Esophagus (tissue), 2 donors: Measurements from ENCODE around the gene GSC. TPM values are rescaled to one million over a fixed set of nuclear protein-coding genes. Genes with fewer than 3 reads are reported as not detected.

Experiments
- H3K27ac ChIP-seq, 2 donors: one replicate each; pipeline ENCODE4 v1.5.1; 2013; ENCODE audit warnings: low read depth in 2 of 2, mild to moderate bottlenecking in 2 of 2, inconsistent platforms in 1 of 2, low read length in 1 of 2, moderate library complexity in 1 of 2
- H3K27me3 ChIP-seq, 2 donors: one replicate each; pipeline ENCODE4 v1.6.1; 2013; ENCODE audit warnings: low read length in 2 of 2, control low read depth in 1 of 2, mild to moderate bottlenecking in 1 of 2; ENCODE audit not compliant: insufficient read depth in 2 of 2, control insufficient read depth in 1 of 2
- H3K36me3 ChIP-seq, 2 donors: one replicate each; pipeline ENCODE4 v1.6.1; 2013; ENCODE audit warnings: low read length in 1 of 2; ENCODE audit not compliant: control insufficient read depth in 2 of 2, insufficient read depth in 2 of 2
- H3K4me1 ChIP-seq, 2 donors: one replicate each; pipeline ENCODE4 v1.6.1; 2013; ENCODE audit warnings: low read length in 1 of 2; ENCODE audit not compliant: control insufficient read depth in 2 of 2, insufficient read depth in 2 of 2
- H3K4me3 ChIP-seq, 2 donors: one replicate each; pipeline ENCODE4 v1.5.1; 2013; ENCODE audit warnings: low read length in 2 of 2, mild to moderate bottlenecking in 2 of 2, low read depth in 1 of 2, moderate library complexity in 1 of 2
- H3K9me3 ChIP-seq, 2 donors: one replicate each; pipeline ENCODE4 v1.6.1; 2013; ENCODE audit warnings: mild to moderate bottlenecking in 2 of 2, low read depth in 1 of 2, low read length in 1 of 2, moderate library complexity in 1 of 2; ENCODE audit not compliant: control insufficient read depth in 2 of 2, insufficient read depth in 1 of 2
- WGBS, 2 donors: extraction: QIAGEN DNeasy Blood & Tissue Kit; methylation state at CpG; one replicate each; pipeline ENCODE4 v1.1.7; 2013; 5-methylcytosine and 5-hydroxymethylcytosine counted together
- polyA plus RNA-seq, 2 donors: library from polyadenylated mRNA; stranded (reverse); fragments of 200-250 nt; gene quantifications; one replicate each; pipeline ENCODE4 v1.2.3, GENCODE V29; 2013
- donor health status: healthy with polysubstance abuse.
- donor health status: Bipolar disorder and iron deficiency.

Gene GSC
- polyA plus RNA-seq, 2 donors, result 0.04 TPM; not detected in 1

DNA sequence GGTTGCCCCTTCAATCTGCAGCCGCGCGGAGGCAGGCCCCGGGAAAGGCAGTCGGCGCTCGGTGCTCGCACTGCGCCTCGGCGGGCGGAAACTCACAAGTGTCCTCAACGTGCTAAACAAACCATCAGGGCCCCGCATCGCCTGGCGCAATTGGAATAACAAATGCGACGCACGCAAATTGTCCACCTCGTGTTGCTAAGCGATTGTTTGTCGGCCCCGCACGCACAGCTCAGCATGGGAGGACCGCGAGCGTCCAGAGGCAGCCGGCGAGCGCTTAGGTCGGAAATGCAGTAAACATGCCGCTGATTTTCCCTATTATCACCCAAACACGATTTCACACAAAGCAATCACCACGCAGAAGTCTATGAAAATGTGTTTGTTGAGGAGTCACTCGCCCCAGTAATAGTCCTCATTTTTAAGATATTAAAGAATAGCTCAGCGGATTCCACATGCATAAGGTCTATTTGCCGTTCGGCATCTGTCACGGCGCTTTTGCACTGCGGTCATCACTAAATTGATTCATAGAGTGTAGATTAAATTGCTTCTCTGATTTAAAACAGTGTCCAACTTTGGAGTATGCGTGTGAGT, 3.2 kb upstream of the GSC start:
- Histone ChIP-seq H3K9me3 (peaks cover 0 to 8% of the 10 kb centered on the region in 2 donors), H3K27me3 (peaks cover 17 to 39% of the 10 kb centered on the region in 2 donors), H3K4me3 (no peak overlapping the region), H3K36me3 (no peaks in the 10 kb centered on the region), H3K4me1 (peaks cover 11 to 14% of the 10 kb centered on the region in 2 donors), H3K27ac (no peak overlapping the region)
- 13 to 17% methylated on average over 42 of the region's 42 CpGs for WGBS, 2 donors

DNA sequence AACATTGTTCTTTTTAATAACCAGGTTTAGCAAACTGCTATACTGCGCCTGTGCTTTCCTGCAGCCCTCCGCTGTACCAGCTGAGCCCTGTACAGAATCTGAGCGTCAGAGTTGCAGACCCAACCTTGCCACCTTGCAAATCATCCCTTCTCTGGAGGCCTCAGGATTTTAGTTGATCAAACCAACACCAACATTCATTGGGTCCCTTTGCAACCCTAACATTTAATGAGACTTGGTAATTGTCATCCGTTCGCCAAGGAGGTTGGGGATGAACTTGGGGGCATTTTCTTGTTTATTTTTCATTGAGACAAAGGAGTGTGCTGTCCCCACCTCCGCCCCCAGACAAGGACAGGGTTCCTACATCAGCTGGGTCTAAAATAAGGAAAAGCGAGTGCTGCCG, 2.6 kb upstream of the GSC start:
- 27 to 35% methylated on average over 8 of the region's 8 CpGs for WGBS, 2 donors
- no peaks in the 10 kb centered on the region for H3K36me3 ChIP-seq
- H3K9me3 ChIP-seq, result peaks cover 0 to 8% of the 10 kb centered on the region in 2 donors
- peaks cover 11 to 15% of the 10 kb centered on the region in 2 donors for H3K4me1 ChIP-seq
- no peak overlapping the region for H3K4me3 ChIP-seq
- H3K27me3 ChIP-seq, result peaks cover 18 to 40% of the 10 kb centered on the region in 2 donors
- no peak overlapping the region for H3K27ac ChIP-seq

DNA sequence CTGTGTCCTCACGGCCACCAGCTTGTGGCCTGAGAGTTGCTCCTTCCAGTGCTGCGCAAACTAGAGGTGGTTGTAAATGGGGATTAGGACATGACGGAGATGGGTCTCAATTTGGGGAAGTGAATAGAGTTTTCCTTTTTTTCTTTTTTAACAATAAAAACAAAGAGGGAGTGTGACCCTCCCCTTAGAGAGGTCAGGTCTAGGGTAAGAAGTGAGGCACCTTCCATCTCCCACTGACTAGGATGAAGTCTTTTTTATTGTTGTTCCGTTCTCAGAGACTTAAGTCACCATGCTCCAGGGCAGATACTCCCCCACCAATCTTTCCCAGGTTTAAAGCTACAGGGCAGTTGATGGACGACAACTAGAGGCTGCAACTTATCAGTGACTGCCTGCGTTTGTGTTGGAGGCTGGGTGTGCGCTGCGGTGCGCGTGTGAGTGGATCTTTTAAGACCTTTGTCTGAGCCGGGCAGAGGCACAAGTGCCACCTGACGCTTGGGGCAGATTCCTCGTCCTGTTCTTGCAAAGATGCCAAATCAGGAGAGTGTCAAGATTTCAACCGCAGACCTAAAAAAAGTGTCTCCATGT, 2.1 kb upstream of the GSC start:
- no peak overlapping the region for H3K27ac ChIP-seq
- H3K9me3 ChIP-seq, result peaks cover 0 to 8% of the 10 kb centered on the region in 2 donors
- H3K4me3 ChIP-seq, result no peak overlapping the region
- H3K27me3 ChIP-seq, result peaks cover 20 to 35% of the 10 kb centered on the region in 2 donors
- H3K4me1 ChIP-seq, result peaks cover 11 to 15% of the 10 kb centered on the region in 2 donors
- H3K36me3 ChIP-seq, result no peaks in the 10 kb centered on the region
- WGBS, 2 donors, result 23 to 31% methylated on average over 14 of the region's 14 CpGs

DNA sequence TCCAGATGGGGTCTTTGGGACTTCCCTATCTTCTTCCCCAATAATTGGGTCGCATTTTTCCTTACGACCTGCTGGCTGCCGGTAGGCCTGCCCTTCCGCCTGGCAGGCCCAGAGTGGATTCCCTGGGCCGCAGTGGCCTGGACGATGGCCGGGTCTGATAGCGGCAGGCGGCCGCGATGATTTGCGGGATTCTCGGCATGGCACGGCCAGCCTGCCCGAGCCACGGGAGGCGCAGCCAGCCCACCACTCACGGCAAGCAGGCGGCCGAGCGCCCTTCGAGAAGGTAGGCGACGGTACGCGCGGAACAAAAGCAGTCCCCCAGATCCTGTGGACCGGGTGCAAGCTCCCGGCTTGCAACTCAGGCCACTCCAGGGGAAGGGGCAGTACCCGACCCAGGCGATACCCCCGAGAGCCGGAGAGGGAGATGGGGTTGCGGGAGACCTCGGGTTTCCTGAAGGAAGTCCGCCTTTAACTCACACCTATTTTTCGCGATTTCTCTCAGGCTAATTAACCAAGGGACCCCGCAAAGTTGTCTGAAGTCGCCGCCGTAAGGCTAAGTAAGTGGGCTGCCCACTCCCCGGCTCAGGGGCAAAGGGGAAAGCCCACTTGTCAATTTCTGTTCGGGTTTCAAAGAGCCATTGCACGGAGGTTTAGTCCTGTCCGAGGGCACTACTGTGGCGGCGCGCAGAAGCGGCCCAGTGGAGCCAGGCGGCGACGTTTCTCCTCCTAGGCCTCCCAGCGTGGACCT, 1.4 kb upstream of the GSC start:
- no peaks in the 10 kb centered on the region for H3K36me3 ChIP-seq
- no peak overlapping the region for H3K4me3 ChIP-seq
- peaks cover 0 to 8% of the 10 kb centered on the region in 2 donors for H3K9me3 ChIP-seq
- 24 to 39% methylated on average over 53 to 54 of the region's 54 CpGs for WGBS, 2 donors
- H3K4me1 ChIP-seq, result peaks cover 11 to 15% of the 10 kb centered on the region in 2 donors
- no peak overlapping the region for H3K27ac ChIP-seq
- H3K27me3 ChIP-seq, result peaks cover 20 to 35% of the 10 kb centered on the region in 2 donors

DNA sequence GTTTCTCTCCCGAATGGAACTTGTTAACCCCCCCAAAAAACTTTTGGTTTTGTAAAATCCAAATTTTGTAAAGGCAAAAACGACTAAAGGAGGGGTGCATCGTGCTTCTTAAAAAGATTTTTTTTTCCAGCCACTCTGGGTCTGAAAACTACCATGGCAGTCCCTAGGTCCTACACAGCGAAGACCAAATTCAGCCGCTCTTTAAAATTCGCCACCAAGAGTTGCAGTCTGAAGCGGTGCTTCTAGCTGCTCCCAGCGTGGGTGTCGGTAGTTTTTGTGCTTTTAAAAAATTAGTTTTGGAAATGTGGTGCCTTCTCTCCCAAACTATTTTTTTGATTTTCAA, 873 bp upstream of the GSC start:
- 48% methylated on average over 9 of the region's 9 CpGs for WGBS, 2 donors
- Histone ChIP-seq H3K36me3 (no peaks in the 10 kb centered on the region), H3K27me3 (peaks cover 20 to 35% of the 10 kb centered on the region in 2 donors), H3K9me3 (peaks cover 0 to 8% of the 10 kb centered on the region in 2 donors), H3K4me3 (no peak overlapping the region), H3K27ac (no peak overlapping the region), H3K4me1 (peaks cover 11 to 15% of the 10 kb centered on the region in 2 donors)

DNA sequence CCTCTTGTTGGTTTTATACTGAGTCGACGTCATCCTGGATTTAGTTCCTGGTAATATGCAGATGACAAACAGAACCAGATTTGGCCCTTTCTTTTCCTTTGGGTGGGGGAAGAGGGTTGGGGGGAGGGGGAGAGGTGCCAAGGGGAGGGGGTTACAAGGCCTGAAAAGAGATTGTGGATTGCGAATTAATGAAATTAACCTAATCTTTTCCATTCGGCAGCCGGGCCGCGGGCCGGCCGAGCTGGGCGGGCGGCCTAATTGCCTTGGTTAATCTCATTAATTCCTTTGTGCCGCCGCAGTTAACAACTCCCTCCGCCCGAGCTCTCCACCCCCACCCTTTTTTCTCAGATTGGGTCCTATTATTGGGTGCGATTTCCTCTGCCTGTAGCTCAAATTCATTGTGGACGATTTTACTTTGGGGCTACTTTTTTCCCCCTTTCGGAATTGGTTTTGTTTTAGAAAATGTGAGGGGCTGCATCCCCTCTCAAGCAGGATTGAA, 387 bp upstream of the GSC start:
- Histone ChIP-seq H3K4me3 (peak overlapping the region; percentile 48 to 54), H3K27me3 (peaks cover 19 to 35% of the 10 kb centered on the region in 2 donors), H3K4me1 (peaks cover 11 to 15% of the 10 kb centered on the region in 2 donors), H3K27ac (no peak overlapping the region), H3K36me3 (no peaks in the 10 kb centered on the region), H3K9me3 (peaks cover 0 to 8% of the 10 kb centered on the region in 2 donors)
- WGBS, 2 donors, result 5 to 6% methylated on average over 18 of the region's 18 CpGs

DNA sequence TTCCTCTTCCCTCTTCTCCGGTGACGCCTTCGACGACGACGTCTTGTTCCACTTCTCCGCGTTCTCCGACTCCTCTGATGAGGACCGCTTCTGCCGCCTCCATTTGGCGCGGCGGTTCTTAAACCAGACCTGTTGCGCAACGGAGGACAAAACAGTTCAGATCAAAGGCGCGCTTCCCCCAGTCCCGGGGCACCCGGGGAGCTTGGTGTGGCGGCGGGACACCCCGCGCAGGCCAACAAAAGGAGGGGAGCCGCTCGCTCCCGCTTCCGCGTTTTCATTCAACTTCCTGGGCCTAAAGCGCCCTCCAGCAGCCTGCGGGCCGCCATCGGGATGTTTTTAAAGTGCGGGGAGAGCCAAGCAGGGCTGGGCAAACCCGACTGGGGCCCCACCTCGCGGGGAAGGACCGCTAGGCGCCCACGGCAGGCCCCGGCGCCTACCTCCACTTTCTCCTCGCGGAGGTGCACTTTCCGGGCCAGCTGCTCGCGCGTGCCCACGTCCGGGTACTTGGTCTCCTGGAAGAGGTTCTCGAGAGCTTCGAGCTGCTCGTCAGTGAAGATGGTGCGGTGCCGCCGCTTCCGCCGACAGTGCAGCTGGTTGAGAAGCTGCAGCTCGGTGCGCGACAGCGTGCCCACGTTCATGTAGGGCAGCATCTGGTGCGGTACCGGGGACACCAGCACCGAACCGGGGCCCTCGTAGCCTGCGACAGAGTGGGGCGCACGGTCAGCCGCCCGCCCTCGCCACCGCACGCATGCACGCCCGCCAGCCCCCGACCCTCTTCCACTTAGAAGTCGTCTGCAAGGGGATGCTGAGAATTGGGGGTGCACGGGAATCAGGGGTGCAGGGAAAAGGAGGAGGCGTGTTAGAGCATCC, 1.2 kb downstream of the GSC start:
- H3K27me3 ChIP-seq, result peaks cover 17 to 29% of the 10 kb centered on the region in 2 donors

DNA sequence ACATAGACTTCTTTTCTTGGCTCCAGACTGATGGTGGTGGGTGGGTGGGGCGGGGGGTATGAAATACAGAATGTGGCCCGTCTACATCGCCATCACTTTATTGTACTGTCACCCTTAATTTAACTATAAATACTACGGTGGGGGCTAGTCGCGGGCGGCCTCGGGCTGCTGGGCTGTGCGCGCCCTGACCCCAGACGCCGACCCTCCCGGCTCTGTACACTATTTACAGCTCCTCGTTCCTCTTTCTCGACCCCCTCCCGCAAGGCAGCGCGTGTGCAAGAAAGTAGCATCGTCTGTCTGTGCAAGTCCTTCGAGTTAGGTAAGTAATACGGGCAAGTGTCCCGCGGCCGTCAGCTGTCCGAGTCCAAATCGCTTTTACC, 1.8 kb downstream of the GSC start:
- 10 to 11% methylated on average over 26 of the region's 26 CpGs for WGBS, 2 donors
- H3K27me3 ChIP-seq, result peaks cover 17 to 25% of the 10 kb centered on the region in 2 donors
- no peaks in the 10 kb centered on the region for H3K36me3 ChIP-seq
- H3K9me3 ChIP-seq, result peaks cover 0 to 4% of the 10 kb centered on the region in 2 donors
- no peak overlapping the region for H3K27ac ChIP-seq
- peak overlapping the region; percentile 17 to 54 for H3K4me3 ChIP-seq
- H3K4me1 ChIP-seq, result peaks cover 11 to 15% of the 10 kb centered on the region in 2 donors

More for the DNA sequence above, 1.2 kb downstream of the GSC start:
- Histone ChIP-seq H3K4me1 (peaks cover 11 to 15% of the 10 kb centered on the region in 2 donors), H3K4me3 (peak overlapping the region; percentile 17 to 54), H3K9me3 (peaks cover 0 to 5% of the 10 kb centered on the region in 2 donors), H3K36me3 (no peaks in the 10 kb centered on the region), H3K27ac (no peak overlapping the region)
- 3% methylated on average over 72 to 82 of the region's 82 CpGs for WGBS, 2 donors

DNA sequence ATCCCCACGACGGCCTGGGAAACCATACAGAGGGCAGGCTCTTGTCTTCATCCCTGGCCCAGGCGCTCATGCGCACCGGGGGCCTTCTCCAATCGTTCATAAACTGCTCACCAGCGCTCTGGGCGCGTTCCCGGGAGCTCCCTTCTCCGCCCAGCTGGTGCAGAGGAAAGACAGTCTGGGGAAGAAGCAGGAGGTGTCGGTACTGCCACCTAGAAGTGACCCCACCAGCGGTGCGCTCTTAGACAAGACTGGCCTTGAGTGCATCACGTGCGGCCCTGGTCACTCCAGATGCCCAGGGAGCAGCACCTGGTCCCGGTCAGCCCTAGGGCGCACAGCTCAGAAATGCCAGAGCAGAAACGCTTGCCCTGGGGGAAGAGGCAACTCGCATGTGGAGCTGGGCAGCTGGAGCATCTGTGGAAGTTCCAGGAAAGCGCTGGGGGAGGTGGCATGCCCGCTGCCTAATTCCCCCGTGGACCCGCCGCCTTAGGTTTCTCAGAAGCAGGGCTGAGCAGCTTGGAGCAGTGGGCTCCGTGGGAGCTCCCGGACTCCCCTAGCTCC, 2.5 kb downstream of the GSC start:
- H3K36me3 ChIP-seq, result no peaks in the 10 kb centered on the region
- whole genome bisulfite sequencing, 2 donors, result 20 to 28% methylated on average over 27 of the region's 27 CpGs
- no peaks in the 10 kb centered on the region for H3K9me3 ChIP-seq
- peaks cover 16 to 17% of the 10 kb centered on the region in 2 donors for H3K27me3 ChIP-seq
- no peak overlapping the region for H3K4me3 ChIP-seq
- H3K4me1 ChIP-seq, result peaks cover 11 to 15% of the 10 kb centered on the region in 2 donors
- no peak overlapping the region for H3K27ac ChIP-seq
